Transverse colon (tissue), 4 donors: ENCODE results near the gene LRIT1.

Experiments
- CTCF ChIP-seq, 5 experiments: fragments of 200-600 bp in 3 of 5; fragments of 450-650 bp in 2 of 5; sonication (generic) in 3 of 5; IDR thresholded peaks; 1 replicate in 2 of 5; 2 replicates in 3 of 5; pipeline ENCODE4 v1.5.1; 2016 to 2017; ENCODE audit warnings: antibody characterized with exemption in 5 of 5, inconsistent platforms in 3 of 5, mild to moderate bottlenecking in 2 of 5, moderate library complexity in 1 of 5
- POLR2AphosphoS5 ChIP-seq, 3 donors: sonication (generic); formaldehyde crosslinking; IDR thresholded peaks; one replicate each; pipeline ENCODE4 v1.6.1; 2016; ENCODE audit warnings: antibody characterized with exemption in 3 of 3

DNA sequence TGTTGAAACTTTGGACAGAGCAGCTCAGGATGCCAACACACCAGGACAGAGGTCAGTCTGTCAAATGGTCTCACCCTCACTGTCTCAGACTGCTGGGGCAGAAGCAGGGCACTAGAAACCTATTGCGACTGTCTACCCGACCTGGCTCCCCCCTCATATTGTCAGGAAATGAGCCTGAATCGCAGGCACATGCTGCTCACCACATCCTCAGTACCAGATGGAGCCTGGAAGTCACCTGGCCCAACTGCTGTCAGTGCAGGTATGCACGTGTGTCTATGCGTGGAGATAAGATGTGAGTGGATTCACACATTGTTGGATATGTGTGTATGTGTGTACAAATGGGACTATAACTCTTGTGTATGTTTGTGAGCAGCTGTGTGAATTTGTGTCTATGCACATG, 50.2 kb downstream of the LRIT1 start:
- TF ChIP-seq CTCF (IDR thresholded peaks at IDR 0.05), result no peak
- TF ChIP-seq POLR2AphosphoS5 (IDR thresholded peaks at IDR 0.05), result no peak
